Measurements from ENCODE around the gene PDGFRB. TPM values are rescaled to one million over a fixed set of nuclear protein-coding genes. Genes with fewer than 3 reads are reported as not detected.

PDGFRB gene
- total RNA-seq, 1 experiment from 2014 or later = not detected

DNA sequence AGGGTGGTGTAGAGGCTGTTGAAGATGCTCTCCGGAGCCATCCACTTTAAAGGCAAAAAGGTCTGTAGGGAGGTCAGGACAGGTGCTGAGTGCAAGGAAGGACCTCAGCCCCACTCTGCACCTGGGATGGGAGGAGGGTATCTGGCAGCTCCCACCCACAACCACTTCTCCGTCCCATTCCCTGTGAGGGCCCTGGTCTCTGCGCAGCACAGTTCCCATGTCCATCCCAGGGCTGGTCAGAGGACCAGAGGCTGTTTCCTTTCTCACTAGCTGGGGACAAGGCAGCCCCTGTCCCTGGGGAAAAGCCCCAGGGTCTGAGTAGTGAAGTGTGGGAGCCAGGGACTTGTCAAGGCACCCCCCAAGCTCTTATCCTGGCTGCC is 35.6 kb downstream of the PDGFRB start:
- TF ChIP-seq, protein P1, sequence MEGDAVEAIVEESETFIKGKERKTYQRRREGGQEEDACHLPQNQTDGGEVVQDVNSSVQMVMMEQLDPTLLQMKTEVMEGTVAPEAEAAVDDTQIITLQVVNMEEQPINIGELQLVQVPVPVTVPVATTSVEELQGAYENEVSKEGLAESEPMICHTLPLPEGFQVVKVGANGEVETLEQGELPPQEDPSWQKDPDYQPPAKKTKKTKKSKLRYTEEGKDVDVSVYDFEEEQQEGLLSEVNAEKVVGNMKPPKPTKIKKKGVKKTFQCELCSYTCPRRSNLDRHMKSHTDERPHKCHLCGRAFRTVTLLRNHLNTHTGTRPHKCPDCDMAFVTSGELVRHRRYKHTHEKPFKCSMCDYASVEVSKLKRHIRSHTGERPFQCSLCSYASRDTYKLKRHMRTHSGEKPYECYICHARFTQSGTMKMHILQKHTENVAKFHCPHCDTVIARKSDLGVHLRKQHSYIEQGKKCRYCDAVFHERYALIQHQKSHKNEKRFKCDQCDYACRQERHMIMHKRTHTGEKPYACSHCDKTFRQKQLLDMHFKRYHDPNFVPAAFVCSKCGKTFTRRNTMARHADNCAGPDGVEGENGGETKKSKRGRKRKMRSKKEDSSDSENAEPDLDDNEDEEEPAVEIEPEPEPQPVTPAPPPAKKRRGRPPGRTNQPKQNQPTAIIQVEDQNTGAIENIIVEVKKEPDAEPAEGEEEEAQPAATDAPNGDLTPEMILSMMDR (conservative IDR thresholded peaks at IDR 0.05) = no peak
- no peak for TF ChIP-seq EZH2 (IDR thresholded peaks at IDR 0.05; ENCODE audit: low read depth)
- peaks cover 7% of the 10 kb centered on the region for H3K4me1 ChIP-seq (replicated peaks; ENCODE audit: insufficient read depth)
- H3K9me2 ChIP-seq (ENCODE audit: insufficient read depth) = no peaks in the 10 kb centered on the region
- intact Hi-C loops (cut with micrococcal nuclease; ENCODE audit: unreplicated experiment) = no loop called here
- H2AFZ ChIP-seq = no peak overlapping the region
- H3K4me2 ChIP-seq = no peak overlapping the region
- H3K27me3 ChIP-seq (ENCODE audit: insufficient read depth, low read depth) = no peaks in the 10 kb centered on the region
- POLR2A ChIA-PET (ENCODE audit: unreplicated experiment) = no interaction called here
- no peaks in the 10 kb centered on the region for H3F3A ChIP-seq (ENCODE audit: insufficient read depth, low read depth)
- no TSS peak for BruUV-seq (replicated peaks)
- H3K36me3 ChIP-seq (ENCODE audit: low read depth) = no peaks in the 10 kb centered on the region
- H3K4me3 ChIP-seq = no peak overlapping the region
- H3K9me3 ChIP-seq (ENCODE audit: insufficient read depth, low read depth) = no peaks in the 10 kb centered on the region
- H3K79me2 ChIP-seq (ENCODE audit: low read depth) = no peaks in the 10 kb centered on the region
- DNase-seq = no peak
- H3K27ac ChIP-seq = no peak overlapping the region
- H4K20me1 ChIP-seq (ENCODE audit: insufficient read depth) = no peaks in the 10 kb centered on the region
- CTCF ChIA-PET = interaction anchor here (0.6 kb wide), 1 partner anchor 51 kb away, joined by 3 read pairs; no protein-coding TSS in a partner anchor

DNA sequence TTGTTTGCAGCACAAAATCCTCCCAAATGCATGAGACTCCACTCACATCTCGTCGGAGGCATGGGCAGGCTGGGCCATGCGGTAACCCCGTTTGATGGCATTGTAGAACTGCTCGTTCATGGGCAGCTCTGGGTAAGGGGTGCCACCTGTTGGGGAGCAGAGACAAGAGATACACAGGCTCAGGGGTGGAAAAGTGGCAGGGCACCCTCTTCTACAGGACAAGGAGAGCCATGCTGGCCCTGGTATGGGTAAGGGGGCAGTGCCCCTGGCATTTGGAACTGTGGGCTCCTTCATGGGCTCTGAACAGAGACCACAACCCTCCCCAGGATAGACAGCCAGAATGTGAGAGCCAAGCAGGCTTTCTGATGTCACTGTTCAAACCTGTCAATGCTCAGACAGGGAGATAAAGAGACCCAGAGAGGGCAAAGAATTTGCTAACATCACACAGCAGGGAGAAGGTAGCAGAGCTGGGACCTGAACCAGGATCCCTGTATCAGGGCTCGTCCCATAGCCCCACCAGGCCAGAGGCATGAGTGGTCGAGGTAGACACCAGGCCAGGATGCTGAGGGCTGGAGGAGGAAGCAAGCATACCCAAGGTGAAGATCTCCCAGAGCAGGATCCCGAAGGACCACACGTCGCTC is 36.1 kb downstream of the PDGFRB start:
- no peaks in the 10 kb centered on the region for H3F3A ChIP-seq (ENCODE audit: insufficient read depth, low read depth)
- no peaks in the 10 kb centered on the region for H3K27me3 ChIP-seq (ENCODE audit: insufficient read depth, low read depth)
- H3K4me2 ChIP-seq = no peak overlapping the region
- H3K4me1 ChIP-seq (replicated peaks; ENCODE audit: insufficient read depth) = peaks cover 7% of the 10 kb centered on the region
- CTCF ChIA-PET = interaction anchor here (0.5 to 0.6 kb wide), 3 partner anchors 51 to 251 kb away, joined by 3 to 5 read pairs (median 4); no protein-coding TSS in a partner anchor
- H3K4me3 ChIP-seq = no peak overlapping the region
- H3K27ac ChIP-seq = no peak overlapping the region
- no peak overlapping the region for H2AFZ ChIP-seq
- no peaks in the 10 kb centered on the region for H3K36me3 ChIP-seq (ENCODE audit: low read depth)
- no peak for DNase-seq
- POLR2A ChIA-PET (ENCODE audit: unreplicated experiment) = no interaction called here
- intact Hi-C loops (cut with micrococcal nuclease; ENCODE audit: unreplicated experiment) = loop anchor here (10.0 kb wide), 1 partner anchor 485 kb away; no protein-coding TSS in a partner anchor
- no peaks in the 10 kb centered on the region for H3K79me2 ChIP-seq (ENCODE audit: low read depth)
- H3K9me3 ChIP-seq (ENCODE audit: insufficient read depth, low read depth) = no peaks in the 10 kb centered on the region
- H4K20me1 ChIP-seq (ENCODE audit: insufficient read depth) = no peaks in the 10 kb centered on the region
- no TSS peak for BruUV-seq (replicated peaks)
- H3K9me2 ChIP-seq (ENCODE audit: insufficient read depth) = no peaks in the 10 kb centered on the region
- no peak for TF ChIP-seq EZH2 (IDR thresholded peaks at IDR 0.05; ENCODE audit: low read depth)
- TF ChIP-seq, protein P1 (conservative IDR thresholded peaks at IDR 0.05) = no peak

DNA sequence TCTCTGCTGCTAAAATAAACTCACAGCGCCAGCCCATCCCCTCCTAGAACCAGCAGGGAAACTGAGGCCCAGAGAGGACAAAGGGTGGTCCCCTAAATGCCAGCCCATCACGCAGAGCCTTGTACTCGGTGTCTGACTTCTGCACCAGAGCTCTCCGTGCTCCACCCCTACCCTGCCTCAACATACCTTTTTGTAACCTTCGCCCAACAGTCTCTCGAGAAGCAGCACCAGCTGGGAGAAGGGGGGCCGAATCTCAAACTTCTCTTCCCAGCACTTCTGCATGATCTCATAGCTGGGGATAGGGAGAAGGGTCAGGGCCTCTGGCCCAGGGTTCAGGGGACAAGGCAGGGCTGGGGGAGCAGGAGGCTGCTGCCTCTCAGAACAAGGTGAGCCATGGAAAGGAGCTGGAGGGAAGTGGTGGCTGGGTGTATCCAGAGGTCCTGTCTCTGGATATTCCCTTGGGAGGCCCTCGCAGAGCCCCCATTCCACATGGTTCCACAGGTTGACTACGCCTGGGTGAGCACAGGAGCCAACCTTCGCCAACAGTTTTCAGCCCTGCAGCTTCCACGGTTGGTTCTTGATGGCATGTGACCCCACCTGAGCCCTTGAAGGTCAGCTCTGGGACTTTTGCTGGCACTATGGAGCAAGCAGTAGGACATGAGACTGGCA is 37.0 kb downstream of the PDGFRB start:
- no peaks in the 10 kb centered on the region; the same call in 1 of the 2 replicates for H3F3A ChIP-seq (ENCODE audit: insufficient read depth, low read depth)
- TF ChIP-seq EZH2 (IDR thresholded peaks at IDR 0.05; ENCODE audit: low read depth) = no peak
- TF ChIP-seq, protein P1 (conservative IDR thresholded peaks at IDR 0.05) = no peak
- no peaks in the 10 kb centered on the region for H3K9me3 ChIP-seq (ENCODE audit: insufficient read depth, low read depth)
- ChIA-PET POLR2A (ENCODE audit: unreplicated experiment) (no interaction called here), CTCF (interaction anchor here (0.5 kb wide), 1 partner anchor 56 kb away, joined by 5 read pairs; no protein-coding TSS in a partner anchor)
- no peak overlapping the region for H3K4me3 ChIP-seq
- no TSS peak for BruUV-seq (replicated peaks)
- no peaks in the 10 kb centered on the region for H3K27me3 ChIP-seq (ENCODE audit: insufficient read depth, low read depth)
- no peaks in the 10 kb centered on the region for H3K79me2 ChIP-seq (ENCODE audit: low read depth)
- intact Hi-C loops (cut with micrococcal nuclease; ENCODE audit: unreplicated experiment) = loop anchor here (10.0 kb wide), 1 partner anchor 484 kb away; no protein-coding TSS in a partner anchor
- H4K20me1 ChIP-seq (ENCODE audit: insufficient read depth) = no peaks in the 10 kb centered on the region
- H3K4me1 ChIP-seq (replicated peaks; ENCODE audit: insufficient read depth) = peaks cover 8% of the 10 kb centered on the region
- no peaks in the 10 kb centered on the region for H3K9me2 ChIP-seq (ENCODE audit: insufficient read depth)
- no peaks in the 10 kb centered on the region for H3K36me3 ChIP-seq (ENCODE audit: low read depth)
- DNase-seq = no peak
- H2AFZ ChIP-seq = no peak overlapping the region
- no peak overlapping the region for H3K4me2 ChIP-seq
- H3K27ac ChIP-seq = no peak overlapping the region

All from PC-9 (cell line).